GM18858 (cell line): ENCODE results near the gene SLC28A2.
A peak's percentile ranks its signal among the peaks of the same experiment; 100 is the strongest.
"Not testable (repeated sequence)": the region's sequence is repeated elsewhere in the genome, so short reads cannot be mapped to it uniquely, and the experiment has no call there.

ENCODE experiments used
- ATAC-seq: cut with Tn5 transposase; IDR thresholded peaks from one replicate; pipeline ENCODE4 v1.9.1; 2021; ENCODE audit not compliant: unreplicated experiment

The SLC28A2 gene

GRCh38 chr15:45262906-45263461 is 10.9 kb downstream of the SLC28A2 start:
- ATAC-seq, result no peak

- ATAC-seq, result no peak
Measured at GRCh38 chr15:45263854-45264253, 11.8 kb downstream of the SLC28A2 start.

GRCh38 chr15:45265506-45265905 is 13.5 kb downstream of the SLC28A2 start:
- ATAC-seq, result no peak

- no peak for ATAC-seq
Measured at GRCh38 chr15:45268135-45268534, 16.1 kb downstream of the SLC28A2 start.

GRCh38 chr15:45274636-45275380 is 22.8 kb downstream of the SLC28A2 start:
- ATAC-seq, result no peak

GRCh38 chr15:45276831-45277230 is 24.8 kb downstream of the SLC28A2 start:
- no peak for ATAC-seq

- peak; percentile 99 for ATAC-seq
Measured at GRCh38 chr15:45279024-45279698, 27.1 kb downstream of the SLC28A2 start.

- no peak for ATAC-seq
Measured at GRCh38 chr15:45285413-45285812, 33.4 kb downstream of the SLC28A2 start.

- no peak for ATAC-seq
Measured at GRCh38 chr15:45287390-45287956, 35.4 kb downstream of the SLC28A2 start.

GRCh38 chr15:45288947-45289346 is 36.9 kb downstream of the SLC28A2 start:
- ATAC-seq, result no peak

GRCh38 chr15:45291822-45292582 is 40.0 kb downstream of the SLC28A2 start:
- ATAC-seq, result no peak

GRCh38 chr15:45293326-45293725 is 41.3 kb downstream of the SLC28A2 start:
- not testable (repeated sequence) for ATAC-seq

- ATAC-seq, result not testable (repeated sequence)
Measured at GRCh38 chr15:45298964-45299378, 46.9 kb downstream of the SLC28A2 start.

- no peak for ATAC-seq
Measured at GRCh38 chr15:45304711-45305110, 52.7 kb downstream of the SLC28A2 start.

GRCh38 chr15:45306105-45306504 is 54.1 kb downstream of the SLC28A2 start:
- ATAC-seq, result no peak

GRCh38 chr15:45307230-45307924 is 55.3 kb downstream of the SLC28A2 start:
- no peak for ATAC-seq

GRCh38 chr15:45314117-45314516 is 62.1 kb downstream of the SLC28A2 start:
- not testable (repeated sequence) for ATAC-seq

GRCh38 chr15:45314960-45315359 is 62.9 kb downstream of the SLC28A2 start:
- ATAC-seq, result no peak

GRCh38 chr15:45319472-45320214 is 67.6 kb downstream of the SLC28A2 start:
- ATAC-seq, result no peak
